ENCODE measurements around the gene PDSS2. TPM values are rescaled to one million over a fixed set of nuclear protein-coding genes. Genes with fewer than 3 reads are reported as not detected.

PDSS2 gene
- total and polyA plus RNA-seq, 12 donors: 6.4 to 39.8 (median 27.6) TPM

DNA sequence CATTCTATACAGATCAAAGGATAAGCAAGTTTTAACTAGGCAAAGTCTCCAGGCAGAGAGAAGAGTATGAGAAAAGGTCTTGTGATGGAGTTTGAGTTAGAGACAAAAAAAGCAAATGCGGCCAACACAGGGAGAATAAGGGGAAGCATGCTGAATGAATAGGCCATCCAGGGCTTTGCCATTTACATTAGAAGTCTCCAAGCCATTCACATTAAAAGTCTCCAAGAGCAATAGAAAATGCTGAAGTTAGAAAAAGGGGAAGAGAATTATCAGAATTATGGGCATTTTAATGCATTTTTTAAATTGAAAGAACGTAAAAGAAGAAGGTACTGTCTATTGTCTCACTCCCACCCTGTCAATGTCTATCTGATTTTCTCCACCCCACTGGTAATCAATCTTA lies 49.4 kb downstream of the PDSS2 start:
- DNase-seq: no peak
- Histone ChIP-seq H3K9me3 (replicated peaks in 1 of 3) (no peaks in the 10 kb centered on the region), H3K4me3 (no peak overlapping the region), H3K36me3 (replicated peaks in 1 of 2) (no peaks in the 10 kb centered on the region), H3K4me1 (replicated peaks in 1 of 2) (peaks cover 4 to 8% of the 10 kb centered on the region in 2 donors), H3K27me3 (no peaks in the 10 kb centered on the region), H3K27ac (no peak overlapping the region)
- intact Hi-C loops (cut with DNase I): no loop called here
- no peak for TF ChIP-seq POLR2A (IDR thresholded peaks at IDR 0.05)
- TF ChIP-seq, protein P1, sequence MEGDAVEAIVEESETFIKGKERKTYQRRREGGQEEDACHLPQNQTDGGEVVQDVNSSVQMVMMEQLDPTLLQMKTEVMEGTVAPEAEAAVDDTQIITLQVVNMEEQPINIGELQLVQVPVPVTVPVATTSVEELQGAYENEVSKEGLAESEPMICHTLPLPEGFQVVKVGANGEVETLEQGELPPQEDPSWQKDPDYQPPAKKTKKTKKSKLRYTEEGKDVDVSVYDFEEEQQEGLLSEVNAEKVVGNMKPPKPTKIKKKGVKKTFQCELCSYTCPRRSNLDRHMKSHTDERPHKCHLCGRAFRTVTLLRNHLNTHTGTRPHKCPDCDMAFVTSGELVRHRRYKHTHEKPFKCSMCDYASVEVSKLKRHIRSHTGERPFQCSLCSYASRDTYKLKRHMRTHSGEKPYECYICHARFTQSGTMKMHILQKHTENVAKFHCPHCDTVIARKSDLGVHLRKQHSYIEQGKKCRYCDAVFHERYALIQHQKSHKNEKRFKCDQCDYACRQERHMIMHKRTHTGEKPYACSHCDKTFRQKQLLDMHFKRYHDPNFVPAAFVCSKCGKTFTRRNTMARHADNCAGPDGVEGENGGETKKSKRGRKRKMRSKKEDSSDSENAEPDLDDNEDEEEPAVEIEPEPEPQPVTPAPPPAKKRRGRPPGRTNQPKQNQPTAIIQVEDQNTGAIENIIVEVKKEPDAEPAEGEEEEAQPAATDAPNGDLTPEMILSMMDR (IDR thresholded peaks at IDR 0.05): no peak
- WGBS, 4 donors: 89 to 100% (median 95%) methylated on average over 2 of the region's 2 CpGs

DNA sequence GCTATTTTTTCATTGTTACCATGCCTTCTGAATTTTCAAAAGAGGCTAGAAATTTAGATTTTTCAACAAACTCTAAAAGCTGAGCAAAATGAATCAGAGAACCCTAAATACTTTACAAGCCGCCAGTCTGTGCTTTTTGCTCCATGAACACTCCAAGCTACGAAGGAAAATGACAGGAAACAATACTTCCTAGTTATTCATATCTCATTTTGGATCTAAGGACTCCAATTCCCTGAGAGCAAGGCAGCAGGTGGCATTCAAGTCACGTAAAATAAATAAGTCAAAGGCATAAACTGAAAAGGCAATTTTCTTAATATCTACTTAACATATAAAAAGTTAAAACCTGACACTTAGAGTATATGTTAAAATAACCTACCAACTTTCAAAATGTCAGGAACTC lies 50.6 kb downstream of the PDSS2 start:
- no peak for DNase-seq
- intact Hi-C loops (cut with DNase I): no loop called here
- WGBS, 4 donors: 74 to 85% (median 80%) methylated on average over 3 of the region's 3 CpGs

DNA sequence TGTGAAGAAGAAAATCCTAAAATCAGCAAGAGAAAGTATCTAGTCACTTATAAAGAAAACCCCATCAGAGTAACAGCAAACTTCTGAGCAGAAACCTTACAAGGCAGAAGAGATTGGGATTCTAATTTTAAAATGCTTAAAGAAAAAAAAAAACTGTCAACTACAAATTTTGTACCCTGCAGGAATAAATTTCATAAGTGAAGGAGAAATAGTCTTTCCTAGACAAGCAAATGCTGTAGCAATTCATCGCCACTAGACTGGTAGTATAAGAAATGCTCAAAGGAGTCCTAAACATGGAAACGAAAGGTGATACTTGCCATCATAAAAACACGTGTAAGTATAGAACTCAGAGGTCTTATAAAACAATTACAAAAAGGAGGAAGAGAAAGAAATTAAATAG lies 54.4 kb downstream of the PDSS2 start:
- TF ChIP-seq, protein P1 (IDR thresholded peaks at IDR 0.05): no peak
- no peak for TF ChIP-seq POLR2A (IDR thresholded peaks at IDR 0.05)
- H3K4me1 ChIP-seq (replicated peaks in 1 of 2): no peaks in the 10 kb centered on the region
- intact Hi-C loops (cut with DNase I): no loop called here
- H3K36me3 ChIP-seq (replicated peaks in 1 of 2): no peaks in the 10 kb centered on the region
- no peak overlapping the region for H3K4me3 ChIP-seq
- WGBS, 4 donors: 94 to 97% (median 97%) methylated on average over 3 of the region's 3 CpGs
- no peak overlapping the region for H3K27ac ChIP-seq
- peaks cover 0 to 4% (median 0%) of the 10 kb centered on the region in 3 donors for H3K9me3 ChIP-seq (replicated peaks in 1 of 3)
- no peaks in the 10 kb centered on the region for H3K27me3 ChIP-seq
- DNase-seq: no peak

More for the DNA sequence above, 50.6 kb downstream of the PDSS2 start:
- Histone ChIP-seq H3K4me3 (no peak overlapping the region), H3K36me3 (replicated peaks in 1 of 2) (no peaks in the 10 kb centered on the region), H3K4me1 (replicated peaks in 1 of 2) (no peaks in the 10 kb centered on the region), H3K27ac (no peak overlapping the region), H3K27me3 (no peaks in the 10 kb centered on the region), H3K9me3 (replicated peaks in 1 of 3) (no peaks in the 10 kb centered on the region)
- no peak for TF ChIP-seq POLR2A (IDR thresholded peaks at IDR 0.05)
- TF ChIP-seq, protein P1 (IDR thresholded peaks at IDR 0.05): no peak

DNA sequence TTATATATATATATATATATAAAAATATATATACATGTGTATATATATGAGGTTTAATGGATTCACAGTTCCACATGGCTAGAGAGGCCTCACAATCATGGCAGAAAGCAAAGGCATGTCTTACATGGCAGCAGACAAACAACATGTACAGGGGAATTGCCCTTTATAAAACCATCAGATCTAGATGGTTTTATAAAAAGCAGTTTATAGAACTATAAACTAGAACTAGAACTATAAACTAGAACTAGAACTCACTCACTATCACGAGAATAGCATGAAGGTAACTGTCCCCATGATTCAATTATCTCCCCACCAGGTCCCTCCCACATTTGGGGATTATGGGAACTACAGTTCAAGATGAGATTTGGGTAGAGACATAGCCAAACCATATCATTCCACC lies 56.8 kb downstream of the PDSS2 start:
- H3K4me1 ChIP-seq (replicated peaks in 1 of 2): no peaks in the 10 kb centered on the region
- 96 to 100% (median 97%) methylated on average over 1 of the region's 1 CpG for WGBS, 4 donors
- DNase-seq: no peak
- intact Hi-C loops (cut with DNase I): no loop called here
- H3K36me3 ChIP-seq (replicated peaks in 1 of 2): no peaks in the 10 kb centered on the region
- no peak for TF ChIP-seq POLR2A (IDR thresholded peaks at IDR 0.05)
- TF ChIP-seq, protein P1 (IDR thresholded peaks at IDR 0.05): no peak
- no peak overlapping the region for H3K27ac ChIP-seq
- H3K4me3 ChIP-seq: no peak overlapping the region
- no peaks in the 10 kb centered on the region for H3K27me3 ChIP-seq
- H3K9me3 ChIP-seq (replicated peaks in 1 of 3): peaks cover 0 to 4% (median 0%) of the 10 kb centered on the region in 3 donors
